IPS-NIHi7 (cell line): ENCODE measurements around the gene ACP4.

ENCODE experiments used
- DNase-seq: peaks from one replicate; pipeline ENCODE4 v3.0.0; 2012; ENCODE audit warnings: mixed read lengths; ENCODE audit errors: extremely low spot score

ACP4 gene

GRCh38 chr19:50844296-50844935 lies 54.2 kb downstream of the ACP4 start:
- no peak for DNase-seq
